Measurements from ENCODE around the gene FAM83G.
"Not testable (repeated sequence)": the region's sequence is repeated elsewhere in the genome, so short reads cannot be mapped to it uniquely, and the experiment has no call there.

- TF ChIP-seq, protein P1, sequence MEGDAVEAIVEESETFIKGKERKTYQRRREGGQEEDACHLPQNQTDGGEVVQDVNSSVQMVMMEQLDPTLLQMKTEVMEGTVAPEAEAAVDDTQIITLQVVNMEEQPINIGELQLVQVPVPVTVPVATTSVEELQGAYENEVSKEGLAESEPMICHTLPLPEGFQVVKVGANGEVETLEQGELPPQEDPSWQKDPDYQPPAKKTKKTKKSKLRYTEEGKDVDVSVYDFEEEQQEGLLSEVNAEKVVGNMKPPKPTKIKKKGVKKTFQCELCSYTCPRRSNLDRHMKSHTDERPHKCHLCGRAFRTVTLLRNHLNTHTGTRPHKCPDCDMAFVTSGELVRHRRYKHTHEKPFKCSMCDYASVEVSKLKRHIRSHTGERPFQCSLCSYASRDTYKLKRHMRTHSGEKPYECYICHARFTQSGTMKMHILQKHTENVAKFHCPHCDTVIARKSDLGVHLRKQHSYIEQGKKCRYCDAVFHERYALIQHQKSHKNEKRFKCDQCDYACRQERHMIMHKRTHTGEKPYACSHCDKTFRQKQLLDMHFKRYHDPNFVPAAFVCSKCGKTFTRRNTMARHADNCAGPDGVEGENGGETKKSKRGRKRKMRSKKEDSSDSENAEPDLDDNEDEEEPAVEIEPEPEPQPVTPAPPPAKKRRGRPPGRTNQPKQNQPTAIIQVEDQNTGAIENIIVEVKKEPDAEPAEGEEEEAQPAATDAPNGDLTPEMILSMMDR (conservative IDR thresholded peaks at IDR 0.05; ENCODE audit: low read length) = not testable (repeated sequence)
- TF ChIP-seq EZH2phosphoT487 (IDR thresholded peaks at IDR 0.05; ENCODE audit: borderline replicate concordance, low read depth, low read length) = not testable (repeated sequence)
Observed at GRCh38 chr17:19021011-19021621, 16.6 kb upstream of the FAM83G start.
